Transverse colon (tissue), 4 donors: Measurements from ENCODE around the gene SACM1L.

Source experiments
- EP300 ChIP-seq: sonication (generic); formaldehyde crosslinking; IDR thresholded peaks from one replicate; pipeline ENCODE4 v1.6.1; 2017; ENCODE audit warnings: antibody characterized with exemption, low read depth
- POLR2A ChIP-seq: fragments of 450-650 bp; IDR thresholded peaks from one replicate; pipeline ENCODE4 v1.6.1; 2016; ENCODE audit warnings: antibody characterized with exemption, mild to moderate bottlenecking, moderate library complexity
- POLR2AphosphoS5 ChIP-seq, 3 donors: sonication (generic); formaldehyde crosslinking; IDR thresholded peaks; one replicate each; pipeline ENCODE4 v1.6.1; 2016; ENCODE audit warnings: antibody characterized with exemption in 3 of 3
- TF ChIP-seq, protein P1 (sequence below), 5 experiments: fragments of 200-600 bp in 3 of 5; fragments of 450-650 bp in 2 of 5; sonication (generic) in 3 of 5; IDR thresholded peaks; 1 replicate in 2 of 5; 2 replicates in 3 of 5; pipeline ENCODE4 v1.5.1; 2016 to 2017; ENCODE audit warnings: antibody characterized with exemption in 5 of 5, inconsistent platforms in 3 of 5, mild to moderate bottlenecking in 2 of 5, moderate library complexity in 1 of 5

DNA sequence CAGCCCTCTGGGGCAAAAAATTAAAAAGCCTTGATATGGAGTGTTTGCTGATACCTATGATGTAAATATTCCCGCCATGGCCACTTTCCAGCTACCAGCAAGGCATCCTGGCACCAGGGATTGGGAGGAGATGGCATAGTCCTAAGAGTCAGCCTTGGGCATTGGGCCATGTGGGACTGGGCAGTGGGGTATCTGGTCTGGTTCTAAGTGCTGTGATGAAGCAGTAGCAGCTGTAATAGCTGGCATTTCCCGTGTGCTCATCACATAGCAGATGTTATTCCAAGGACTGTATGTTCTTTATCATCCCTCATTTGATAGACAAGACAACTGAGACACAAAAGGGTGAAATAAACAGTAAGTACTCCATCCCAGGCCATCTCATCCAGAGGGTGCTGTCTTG lies 6.9 kb upstream of the SACM1L start:
- TF ChIP-seq, protein P1, sequence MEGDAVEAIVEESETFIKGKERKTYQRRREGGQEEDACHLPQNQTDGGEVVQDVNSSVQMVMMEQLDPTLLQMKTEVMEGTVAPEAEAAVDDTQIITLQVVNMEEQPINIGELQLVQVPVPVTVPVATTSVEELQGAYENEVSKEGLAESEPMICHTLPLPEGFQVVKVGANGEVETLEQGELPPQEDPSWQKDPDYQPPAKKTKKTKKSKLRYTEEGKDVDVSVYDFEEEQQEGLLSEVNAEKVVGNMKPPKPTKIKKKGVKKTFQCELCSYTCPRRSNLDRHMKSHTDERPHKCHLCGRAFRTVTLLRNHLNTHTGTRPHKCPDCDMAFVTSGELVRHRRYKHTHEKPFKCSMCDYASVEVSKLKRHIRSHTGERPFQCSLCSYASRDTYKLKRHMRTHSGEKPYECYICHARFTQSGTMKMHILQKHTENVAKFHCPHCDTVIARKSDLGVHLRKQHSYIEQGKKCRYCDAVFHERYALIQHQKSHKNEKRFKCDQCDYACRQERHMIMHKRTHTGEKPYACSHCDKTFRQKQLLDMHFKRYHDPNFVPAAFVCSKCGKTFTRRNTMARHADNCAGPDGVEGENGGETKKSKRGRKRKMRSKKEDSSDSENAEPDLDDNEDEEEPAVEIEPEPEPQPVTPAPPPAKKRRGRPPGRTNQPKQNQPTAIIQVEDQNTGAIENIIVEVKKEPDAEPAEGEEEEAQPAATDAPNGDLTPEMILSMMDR (IDR thresholded peaks at IDR 0.05) = no peak
- TF ChIP-seq EP300 (no peak), POLR2A (no peak), POLR2AphosphoS5 (IDR thresholded peaks at IDR 0.05) (no peak)
